ENCODE results near the gene SMCHD1.

Gene SMCHD1

GRCh38 chr18:2655178-2655953 is at the start of gene SMCHD1:
TSS of gene SMCHD1 (plus strand) at chr18:2655726. CDS start at chr18:2656076, 350 bp downstream.
- peak; percentile 91 for DNase-seq (ENCODE audit: low spot score)

- DNase-seq (ENCODE audit: low spot score), result peak; percentile 27
These were observed 49.2 kb upstream of the SMCHD1 start for GRCh38 chr18:2606335-2606734.

- no peak for DNase-seq (ENCODE audit: low spot score)
These were observed 45.9 kb upstream of the SMCHD1 start for GRCh38 chr18:2609604-2610003.

GRCh38 chr18:2610549-2610948 is 45.0 kb upstream of the SMCHD1 start:
- no peak for DNase-seq (ENCODE audit: low spot score)

GRCh38 chr18:2612996-2613395 is 42.5 kb upstream of the SMCHD1 start:
- no peak for DNase-seq (ENCODE audit: low spot score)

- no peak for DNase-seq (ENCODE audit: low spot score)
These were observed 38.0 kb upstream of the SMCHD1 start for GRCh38 chr18:2617401-2617998.

GRCh38 chr18:2618009-2618408 is 37.5 kb upstream of the SMCHD1 start:
- no peak for DNase-seq (ENCODE audit: low spot score)

- no peak for DNase-seq (ENCODE audit: low spot score)
These were observed 30.3 kb upstream of the SMCHD1 start for GRCh38 chr18:2625217-2625616.

- peak; percentile 53 for DNase-seq (ENCODE audit: low spot score)
These were observed 27.7 kb upstream of the SMCHD1 start for GRCh38 chr18:2627821-2628276.

GRCh38 chr18:2629003-2629402 is 26.5 kb upstream of the SMCHD1 start:
- no peak for DNase-seq (ENCODE audit: low spot score)

GRCh38 chr18:2635586-2635985 is 19.9 kb upstream of the SMCHD1 start:
- DNase-seq (ENCODE audit: low spot score), result no peak

- DNase-seq (ENCODE audit: low spot score), result peak; percentile 38
These were observed 19.3 kb upstream of the SMCHD1 start for GRCh38 chr18:2636126-2636631.

- DNase-seq (ENCODE audit: low spot score), result peak; percentile 62
These were observed 13.9 kb upstream of the SMCHD1 start for GRCh38 chr18:2641638-2642037.

GRCh38 chr18:2642771-2643170 is 12.8 kb upstream of the SMCHD1 start:
- no peak for DNase-seq (ENCODE audit: low spot score)

GRCh38 chr18:2644535-2644934 is 11.0 kb upstream of the SMCHD1 start:
- DNase-seq (ENCODE audit: low spot score), result no peak

- no peak for DNase-seq (ENCODE audit: low spot score)
These were observed 3.5 kb upstream of the SMCHD1 start for GRCh38 chr18:2651981-2652380.

GRCh38 chr18:2653467-2653866 is 2.1 kb upstream of the SMCHD1 start:
- no peak for DNase-seq (ENCODE audit: low spot score)

- no peak for DNase-seq (ENCODE audit: low spot score)
These were observed 1.2 kb upstream of the SMCHD1 start for GRCh38 chr18:2654169-2654927.

- peak; percentile 76 for DNase-seq (ENCODE audit: low spot score)
These were observed 673 bp upstream of the SMCHD1 start for GRCh38 chr18:2654928-2655177.

GRCh38 chr18:2655954-2656236 is 369 bp downstream of the SMCHD1 start:
- DNase-seq (ENCODE audit: low spot score), result no peak

- DNase-seq (ENCODE audit: low spot score), result peak; percentile 47
These were observed 883 bp downstream of the SMCHD1 start for GRCh38 chr18:2656237-2656980.

GRCh38 chr18:2656981-2657512 is 1.5 kb downstream of the SMCHD1 start:
- DNase-seq (ENCODE audit: low spot score), result no peak
